Measurements from ENCODE around the gene NDUFB7.

DNA sequence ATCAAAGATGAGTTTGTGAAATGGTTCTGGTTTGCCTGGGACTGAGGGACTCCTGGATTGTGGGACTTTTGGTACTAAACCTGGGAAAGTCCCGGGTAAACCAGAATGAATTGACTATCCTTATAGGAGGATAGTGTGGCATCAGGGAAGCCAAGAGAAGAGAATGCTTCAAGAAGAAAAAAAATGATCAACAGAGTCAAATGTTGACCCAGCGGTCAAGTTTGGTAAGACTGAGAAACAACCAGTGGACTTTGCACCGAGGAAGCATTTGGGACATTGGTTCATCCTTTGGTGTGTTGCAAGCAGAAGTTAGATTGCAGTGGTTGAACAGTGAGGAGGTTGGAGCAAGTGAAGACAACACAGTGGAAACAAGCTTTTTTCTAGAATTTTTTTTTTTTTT, 44.5 kb upstream of the NDUFB7 start:
- TF ChIP-seq, protein P1, sequence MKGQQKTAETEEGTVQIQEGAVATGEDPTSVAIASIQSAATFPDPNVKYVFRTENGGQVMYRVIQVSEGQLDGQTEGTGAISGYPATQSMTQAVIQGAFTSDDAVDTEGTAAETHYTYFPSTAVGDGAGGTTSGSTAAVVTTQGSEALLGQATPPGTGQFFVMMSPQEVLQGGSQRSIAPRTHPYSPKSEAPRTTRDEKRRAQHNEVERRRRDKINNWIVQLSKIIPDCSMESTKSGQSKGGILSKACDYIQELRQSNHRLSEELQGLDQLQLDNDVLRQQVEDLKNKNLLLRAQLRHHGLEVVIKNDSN (IDR thresholded peaks at IDR 0.05) = no peak
- TF ChIP-seq, protein P2, sequence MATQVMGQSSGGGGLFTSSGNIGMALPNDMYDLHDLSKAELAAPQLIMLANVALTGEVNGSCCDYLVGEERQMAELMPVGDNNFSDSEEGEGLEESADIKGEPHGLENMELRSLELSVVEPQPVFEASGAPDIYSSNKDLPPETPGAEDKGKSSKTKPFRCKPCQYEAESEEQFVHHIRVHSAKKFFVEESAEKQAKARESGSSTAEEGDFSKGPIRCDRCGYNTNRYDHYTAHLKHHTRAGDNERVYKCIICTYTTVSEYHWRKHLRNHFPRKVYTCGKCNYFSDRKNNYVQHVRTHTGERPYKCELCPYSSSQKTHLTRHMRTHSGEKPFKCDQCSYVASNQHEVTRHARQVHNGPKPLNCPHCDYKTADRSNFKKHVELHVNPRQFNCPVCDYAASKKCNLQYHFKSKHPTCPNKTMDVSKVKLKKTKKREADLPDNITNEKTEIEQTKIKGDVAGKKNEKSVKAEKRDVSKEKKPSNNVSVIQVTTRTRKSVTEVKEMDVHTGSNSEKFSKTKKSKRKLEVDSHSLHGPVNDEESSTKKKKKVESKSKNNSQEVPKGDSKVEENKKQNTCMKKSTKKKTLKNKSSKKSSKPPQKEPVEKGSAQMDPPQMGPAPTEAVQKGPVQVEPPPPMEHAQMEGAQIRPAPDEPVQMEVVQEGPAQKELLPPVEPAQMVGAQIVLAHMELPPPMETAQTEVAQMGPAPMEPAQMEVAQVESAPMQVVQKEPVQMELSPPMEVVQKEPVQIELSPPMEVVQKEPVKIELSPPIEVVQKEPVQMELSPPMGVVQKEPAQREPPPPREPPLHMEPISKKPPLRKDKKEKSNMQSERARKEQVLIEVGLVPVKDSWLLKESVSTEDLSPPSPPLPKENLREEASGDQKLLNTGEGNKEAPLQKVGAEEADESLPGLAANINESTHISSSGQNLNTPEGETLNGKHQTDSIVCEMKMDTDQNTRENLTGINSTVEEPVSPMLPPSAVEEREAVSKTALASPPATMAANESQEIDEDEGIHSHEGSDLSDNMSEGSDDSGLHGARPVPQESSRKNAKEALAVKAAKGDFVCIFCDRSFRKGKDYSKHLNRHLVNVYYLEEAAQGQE (IDR thresholded peaks at IDR 0.05; ENCODE audit: low read depth) = no peak
- TF ChIP-seq, protein P3, sequence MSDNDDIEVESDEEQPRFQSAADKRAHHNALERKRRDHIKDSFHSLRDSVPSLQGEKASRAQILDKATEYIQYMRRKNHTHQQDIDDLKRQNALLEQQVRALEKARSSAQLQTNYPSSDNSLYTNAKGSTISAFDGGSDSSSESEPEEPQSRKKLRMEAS (IDR thresholded peaks at IDR 0.05) = no peak
- TF ChIP-seq TAF1 (IDR thresholded peaks at IDR 0.05; ENCODE audit: low read depth) (no peak), EGR1 (IDR thresholded peaks at IDR 0.05) (no peak), RAD21 (IDR thresholded peaks at IDR 0.05; ENCODE audit: low read depth) (no peak), EP300 (IDR thresholded peaks at IDR 0.05; ENCODE audit: borderline replicate concordance) (no peak), YY1 (IDR thresholded peaks at IDR 0.05; ENCODE audit: low read depth) (no peak), CEBPB (IDR thresholded peaks at IDR 0.05) (no peak), ZBTB7A (IDR thresholded peaks at IDR 0.05; ENCODE audit: low read depth) (no peak)

Data from Ishikawa (cell line).